Activated CD4-positive, alpha-beta T cell treated with anti-CD3 and anti-CD28 coated beads, Interleukin-2, Interleukin-6, amounts not matched to agents 100 ng/mL and 50 ng/mL, durations not matched to agents 16 hours and 8 hours (primary cell): Measurements from ENCODE around the gene MTURN.
"Not testable (repeated sequence)": the region's sequence is repeated elsewhere in the genome, so short reads cannot be mapped to it uniquely, and the experiment has no call there.

Experiments used
- DNase-seq: peaks from one replicate; pipeline ENCODE4 v3.0.0-alpha.2; 2020

Gene MTURN

GRCh38 chr7:30134611-30135300 lies at the start of gene MTURN:
TSS of gene MTURN (plus strand) at chr7:30134986. CDS start at chr7:30135137, 151 bp downstream.
- peak; percentile 89 for DNase-seq

DNA sequence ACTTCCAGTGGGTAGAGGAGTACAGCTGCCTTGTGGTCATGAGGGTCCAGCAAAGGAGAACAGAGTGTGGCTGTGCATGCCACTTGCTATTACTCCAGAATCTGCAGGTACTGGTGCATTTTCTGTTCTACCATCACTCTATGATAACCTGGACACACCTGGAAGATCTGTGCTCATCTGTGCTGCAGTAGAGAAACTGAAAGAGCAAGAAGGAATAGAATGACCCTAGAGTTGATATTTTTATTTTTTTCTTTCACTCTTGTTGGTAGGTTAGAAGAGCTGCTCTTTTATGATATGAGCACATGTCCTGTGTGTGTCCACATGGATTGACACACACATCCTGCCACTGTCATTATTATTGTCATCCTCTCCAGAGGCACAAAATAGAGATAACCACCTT lies 48.3 kb upstream of the MTURN start:
- no peak for DNase-seq

- no peak for DNase-seq
Measured at GRCh38 chr7:30087371-30087770, 47.4 kb upstream of the MTURN start.

DNA sequence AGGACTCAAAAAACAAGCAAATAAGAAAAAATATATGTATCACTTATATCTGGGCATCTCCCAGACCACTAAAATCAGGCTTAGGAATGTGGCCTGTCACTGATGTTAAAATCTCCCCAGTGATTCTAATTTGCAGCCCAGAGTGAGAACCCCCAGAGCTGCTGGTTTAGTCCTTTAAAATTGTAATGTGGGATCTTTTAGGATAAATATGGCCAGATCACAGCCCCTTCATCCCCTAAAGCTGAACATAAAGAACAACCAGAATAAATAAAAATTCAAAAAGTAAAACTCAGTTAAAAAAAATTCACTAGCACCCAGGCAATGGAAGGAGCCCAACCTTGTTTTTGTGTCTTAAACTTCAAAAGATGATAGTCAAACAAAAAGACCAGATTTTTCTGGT lies 46.4 kb upstream of the MTURN start:
- DNase-seq = no peak

DNA sequence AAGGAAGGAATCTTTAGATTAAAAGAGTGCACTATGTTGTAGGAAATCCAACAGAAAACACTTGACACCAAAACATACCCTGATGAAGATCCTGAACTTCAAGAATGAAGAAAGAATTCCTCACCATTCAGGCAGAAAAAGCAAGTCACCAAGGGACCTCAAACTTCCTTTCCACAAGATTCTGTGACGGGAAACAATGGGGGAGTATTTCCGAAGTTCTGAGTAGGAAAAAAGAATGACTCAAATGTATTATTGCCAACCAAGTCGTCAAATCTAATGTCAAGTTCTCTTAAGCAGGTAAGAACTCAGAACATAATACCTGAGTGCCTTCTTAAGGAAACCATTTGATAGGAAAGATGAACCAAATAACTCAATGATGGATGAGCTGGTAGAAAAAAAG lies 44.7 kb upstream of the MTURN start:
- DNase-seq = no peak

DNA sequence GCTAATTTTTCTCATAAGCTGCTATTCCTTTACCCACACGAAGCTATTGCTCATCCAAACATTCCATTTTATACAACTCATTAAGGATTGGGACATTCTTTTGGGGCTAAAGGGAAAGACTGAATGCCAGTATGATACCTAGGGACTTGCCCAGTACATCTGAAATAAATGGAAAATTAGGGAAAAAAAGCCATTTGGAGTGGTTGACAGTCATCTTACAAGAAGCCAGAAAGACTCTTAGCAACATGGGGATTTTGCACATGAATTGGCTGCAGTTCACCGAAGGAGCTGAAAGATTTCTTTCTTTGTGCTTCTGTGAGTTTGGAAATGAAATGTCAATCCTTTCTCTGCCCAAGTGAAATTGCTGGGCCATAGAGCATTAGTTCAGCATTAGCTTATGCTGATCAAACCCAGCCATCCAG lies 43.3 kb upstream of the MTURN start:
- DNase-seq = no peak

DNA sequence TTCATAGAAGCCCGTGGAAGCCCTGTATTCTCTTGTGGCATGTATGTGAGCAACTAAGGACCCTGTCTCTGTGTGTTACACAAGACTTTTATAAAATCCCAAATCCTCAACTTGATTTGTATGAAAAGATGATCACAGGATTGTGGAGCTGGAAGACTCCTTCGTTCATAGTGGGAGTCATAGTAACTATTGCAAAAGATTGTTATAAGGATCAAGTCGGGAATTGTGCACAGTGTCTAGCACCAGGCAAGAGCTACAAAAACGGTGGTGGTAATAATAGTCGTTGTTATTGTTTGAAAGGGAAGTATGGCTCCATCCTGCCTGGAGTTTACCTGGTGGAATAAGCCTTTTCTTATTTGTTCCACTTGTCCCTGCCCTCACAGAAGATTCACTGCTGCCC lies 42.8 kb upstream of the MTURN start:
- no peak for DNase-seq

DNA sequence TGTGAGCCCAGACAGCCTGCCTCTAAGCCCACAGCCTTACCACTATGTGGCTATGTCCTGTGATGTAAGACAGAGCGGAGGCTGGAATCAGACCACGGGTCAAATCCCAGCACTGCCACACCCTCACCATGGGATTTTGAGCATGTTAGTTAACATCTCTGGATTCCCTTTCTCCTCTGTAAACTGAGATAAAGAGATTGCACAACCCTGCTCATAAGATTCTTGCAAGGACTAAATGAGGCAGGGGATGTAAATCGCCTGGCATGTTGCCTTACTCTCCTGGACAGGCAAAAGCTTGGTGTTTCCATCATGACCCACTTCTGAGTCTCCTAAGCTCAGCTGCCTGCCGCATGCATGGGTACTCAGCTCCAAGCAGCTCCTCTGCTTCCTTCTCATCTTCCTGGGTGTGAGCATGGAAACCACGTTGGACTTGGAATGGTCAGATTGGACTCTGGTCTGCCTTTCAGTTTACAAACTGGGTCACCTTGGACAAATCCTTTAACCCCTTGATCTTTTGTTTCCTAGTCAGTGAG lies 41.3 kb upstream of the MTURN start:
- no peak for DNase-seq

- DNase-seq = not testable (repeated sequence)
Measured at GRCh38 chr7:30098599-30098998, 36.2 kb upstream of the MTURN start.

- DNase-seq = no peak
Measured at GRCh38 chr7:30102281-30102680, 32.5 kb upstream of the MTURN start.

DNA sequence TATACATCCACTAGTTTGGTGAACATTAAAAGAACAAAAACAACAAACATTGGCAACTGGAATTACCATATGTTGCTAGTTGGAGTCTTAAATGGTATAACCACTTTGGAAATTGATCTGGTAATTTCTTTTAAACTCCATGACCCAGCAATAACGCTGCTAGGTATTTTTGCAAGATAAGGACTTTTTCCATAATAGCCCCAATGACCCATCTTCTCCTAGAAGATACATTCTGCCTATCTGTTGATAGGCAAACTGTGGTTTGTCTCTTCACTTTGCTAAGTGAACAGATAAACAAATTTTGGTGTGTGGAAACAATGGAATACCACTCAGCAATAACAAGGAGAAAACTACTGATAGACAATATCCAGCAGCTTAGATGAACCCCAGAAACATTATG lies 30.6 kb upstream of the MTURN start:
- no peak for DNase-seq

GRCh38 chr7:30112103-30112713 lies 22.6 kb upstream of the MTURN start:
- DNase-seq = no peak

DNA sequence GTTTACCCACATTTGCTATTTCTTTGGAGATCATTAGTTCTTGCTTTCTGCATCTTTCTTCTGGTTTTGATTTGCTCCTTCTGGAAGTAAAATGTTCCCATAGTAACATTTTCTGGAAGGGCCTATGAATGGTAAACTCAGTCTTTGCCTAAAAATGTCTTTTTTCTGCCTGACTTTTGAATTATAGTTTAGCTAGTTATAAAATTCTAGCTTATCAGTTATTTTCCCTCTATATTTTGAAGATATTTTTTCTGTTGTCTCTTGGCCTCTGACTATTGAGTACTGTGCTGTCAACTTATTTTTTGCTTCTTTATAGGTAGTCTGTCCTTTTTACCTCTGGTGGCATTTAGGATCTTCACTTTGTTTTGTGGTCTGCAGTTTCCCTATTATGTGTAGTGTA lies 21.6 kb upstream of the MTURN start:
- DNase-seq = no peak

GRCh38 chr7:30114536-30115238 lies 20.1 kb upstream of the MTURN start:
- no peak for DNase-seq

DNA sequence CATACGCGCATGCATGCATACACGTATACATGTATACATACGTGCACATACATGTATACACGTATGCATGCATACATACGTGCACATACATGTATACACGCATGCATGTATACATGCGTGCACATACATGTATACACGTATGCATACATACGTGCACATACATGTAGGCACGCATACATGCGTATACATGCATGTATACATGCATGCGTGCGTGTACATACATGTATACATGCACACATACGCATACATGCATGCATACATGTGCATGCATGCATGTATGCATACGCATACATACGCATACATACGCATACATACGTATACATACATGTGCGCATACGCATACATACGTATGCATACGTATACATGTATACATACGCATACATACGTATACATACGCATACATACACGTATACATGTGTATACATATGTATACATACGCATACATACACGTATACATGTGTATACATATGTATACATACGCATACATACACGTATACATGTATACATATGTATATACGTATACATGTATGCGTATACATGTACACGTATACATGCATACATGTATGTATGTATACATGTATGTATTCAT lies 19.0 kb upstream of the MTURN start:
- no peak for DNase-seq

DNA sequence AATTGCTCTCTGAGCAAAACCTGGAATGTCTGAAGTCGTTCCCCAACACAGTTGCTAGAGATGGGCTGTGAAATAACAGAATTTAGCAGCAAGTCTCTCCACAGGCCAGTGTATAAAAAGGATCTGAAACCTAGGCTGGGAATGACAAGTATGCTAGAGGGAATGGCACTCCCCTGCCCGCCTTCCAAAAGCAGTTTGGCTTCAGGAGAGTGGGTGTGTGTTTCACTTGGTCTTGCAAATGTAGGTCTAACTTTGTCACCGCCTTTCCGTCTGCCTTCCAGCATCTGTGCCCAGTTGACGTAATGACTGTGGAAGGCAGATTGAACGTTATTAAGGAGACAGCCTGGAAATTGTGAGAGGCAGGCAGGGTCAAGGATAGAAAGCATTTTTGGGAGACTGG lies 18.0 kb upstream of the MTURN start:
- no peak for DNase-seq

- DNase-seq = no peak
Measured at GRCh38 chr7:30117896-30118295, 16.9 kb upstream of the MTURN start.

DNA sequence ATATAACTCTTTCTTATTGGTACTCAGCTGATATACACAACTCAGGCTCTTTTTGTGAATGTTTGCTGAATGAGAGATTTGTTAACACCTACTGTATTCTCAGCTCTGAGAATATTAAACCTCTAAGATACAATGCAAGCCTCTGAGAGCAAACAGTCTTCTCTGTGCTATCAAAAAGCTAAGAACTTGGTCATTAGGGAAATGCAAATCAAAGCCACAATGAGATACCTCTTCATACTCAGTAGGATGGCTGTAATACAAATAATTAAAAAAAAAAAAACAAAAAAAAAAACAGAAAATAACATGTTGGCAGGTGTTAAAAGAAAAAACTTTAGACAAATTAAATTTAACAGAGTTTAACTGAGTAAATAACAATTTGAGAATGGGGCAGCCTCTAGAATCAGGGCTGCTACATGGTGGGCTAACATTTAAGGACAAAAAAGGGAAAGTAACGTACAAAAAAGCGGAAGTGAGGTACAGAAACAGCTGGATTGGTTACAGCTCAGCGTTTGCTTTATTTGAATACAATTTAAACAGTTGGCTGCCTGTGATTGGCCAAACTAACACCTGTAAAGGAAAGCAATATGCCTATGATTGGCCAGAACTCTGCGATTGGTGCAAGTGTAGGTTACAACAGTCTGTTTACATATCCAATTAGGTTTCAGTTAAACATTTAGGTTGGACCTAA lies 14.8 kb upstream of the MTURN start:
- DNase-seq = no peak

DNA sequence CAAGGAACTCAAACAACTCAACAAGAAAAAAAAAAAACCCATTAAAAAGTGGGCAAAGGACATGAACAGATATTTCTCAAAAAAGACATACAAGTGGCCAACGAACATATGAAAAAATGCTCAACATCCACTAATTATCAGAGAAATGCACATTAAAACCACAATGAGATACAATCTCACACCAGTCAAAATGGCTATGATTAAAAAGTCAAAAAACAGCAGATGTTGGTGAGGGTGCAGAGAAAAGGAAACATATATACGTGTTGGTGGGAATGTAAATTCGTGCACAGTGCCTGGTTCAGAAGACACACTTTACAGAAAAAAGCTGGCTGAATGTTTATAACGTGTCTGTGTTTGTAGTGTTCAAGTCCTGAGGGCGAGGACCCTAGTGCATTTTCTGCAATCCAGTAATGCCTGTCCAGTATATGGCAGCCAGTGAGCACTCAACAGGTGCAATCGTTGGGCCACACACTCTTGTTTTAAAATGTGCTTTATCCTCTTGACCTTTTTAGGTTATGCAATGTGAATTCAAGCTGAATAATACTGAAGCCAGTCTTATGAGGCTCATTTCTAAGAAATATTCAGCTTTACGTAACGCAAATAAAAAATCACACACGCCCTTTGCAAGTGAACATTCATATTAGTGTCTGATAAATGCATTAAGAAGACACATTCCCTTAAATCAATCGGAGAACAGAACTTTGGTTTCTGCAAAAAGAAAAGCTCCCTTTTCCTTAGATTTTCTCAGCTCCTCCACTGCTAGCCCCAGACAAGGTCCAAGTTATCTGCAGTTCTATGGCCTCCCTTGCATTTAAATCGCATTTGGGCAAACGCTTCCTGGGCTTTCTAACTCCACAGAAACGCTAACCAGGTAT lies 813 bp upstream of the MTURN start:
- DNase-seq = no peak

DNA sequence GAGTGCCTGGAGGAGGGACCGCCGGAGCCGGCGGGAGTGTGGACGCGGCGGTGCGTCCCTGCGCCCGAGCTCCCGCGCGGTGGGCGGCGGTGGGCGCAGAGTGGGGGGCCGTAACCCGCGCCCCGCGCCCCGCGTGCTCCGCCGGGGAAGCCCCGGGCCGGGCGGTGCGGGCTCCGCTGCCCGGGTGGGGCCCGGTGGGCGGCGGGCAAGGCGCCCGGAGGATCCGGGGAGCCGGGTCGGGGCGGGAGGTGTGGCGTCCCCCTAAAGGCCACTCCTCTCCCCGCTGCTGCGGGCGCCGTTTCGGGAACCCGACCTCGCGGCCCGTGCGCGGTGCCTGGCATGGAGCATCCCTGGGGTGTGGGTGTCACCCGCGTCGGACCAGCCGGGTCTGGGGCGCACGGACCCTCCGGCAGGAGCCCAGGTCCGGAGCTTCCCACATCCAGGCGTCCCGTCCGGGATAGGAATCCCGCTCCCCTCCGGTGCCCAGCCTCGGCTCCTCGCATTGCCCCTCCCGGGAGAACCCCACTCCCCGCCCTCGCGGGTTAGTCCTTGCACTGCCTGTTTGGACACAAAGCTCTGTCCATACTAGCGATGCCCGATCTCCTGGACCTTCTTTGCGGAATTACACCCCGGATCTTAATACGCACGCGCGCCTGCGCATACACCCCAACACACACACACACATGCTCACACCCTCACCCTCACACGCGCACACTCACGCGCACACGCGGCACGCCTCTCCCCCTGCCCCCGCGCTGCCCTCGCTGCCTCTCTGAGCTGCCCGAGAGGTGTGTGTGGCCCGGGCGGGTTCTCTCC lies 723 bp downstream of the MTURN start:
- DNase-seq = peak; percentile 58

- DNase-seq = no peak
Measured at GRCh38 chr7:30136117-30136731, 1.4 kb downstream of the MTURN start.
